Natural killer cell (primary cell): ENCODE data around the gene RASGRP3. TPM values are rescaled to one million over a fixed set of nuclear protein-coding genes. Genes with fewer than 3 reads are reported as not detected.

Source experiments
- ATAC-seq, 3 donors: fragments of 150-1000 bp in 2 of 3; fragments of 200-7000 bp in 1 of 3; cut with Tn5 transposase; 1 replicate in 1 of 3; 2 replicates in 2 of 3; pipeline ENCODE4 v1.10.0; 2021; ENCODE audit warnings: mild to moderate bottlenecking in 2 of 3, moderate library complexity in 2 of 3
- DNase-seq, 2 donors: peaks; one replicate each; pipeline versions ENCODE4 v3.0.0 to v3.0.0-alpha.2; 2013 to 2021; ENCODE audit warnings: mixed read lengths in 1 of 2
- H3K27ac ChIP-seq: one replicate; pipeline ENCODE4 v1.5.1; 2013; ENCODE audit warnings: mild to moderate bottlenecking, low read length
- H3K27me3 ChIP-seq: one replicate; pipeline ENCODE4 v1.6.1; 2013; ENCODE audit warnings: low read length; ENCODE audit not compliant: control insufficient read depth, insufficient read depth
- H3K36me3 ChIP-seq: one replicate; pipeline ENCODE4 v1.6.1; 2013; ENCODE audit warnings: low read length; ENCODE audit not compliant: control insufficient read depth, insufficient read depth
- H3K4me1 ChIP-seq: one replicate; pipeline ENCODE4 v1.6.1; 2013; ENCODE audit warnings: low read length; ENCODE audit not compliant: control insufficient read depth, insufficient read depth
- H3K4me3 ChIP-seq: one replicate; pipeline ENCODE4 v1.5.1; 2013; ENCODE audit warnings: low read length
- H3K9me3 ChIP-seq: one replicate; pipeline ENCODE4 v1.6.1; 2013; ENCODE audit warnings: low read length; ENCODE audit not compliant: control insufficient read depth, insufficient read depth
- H3K27ac Mint-ChIP-seq, 2 donors: one replicate each; pipeline ENCODE4 v1.8.0; 2022; ENCODE audit warnings: mild to moderate bottlenecking in 2 of 2, mixed read lengths in 2 of 2, moderate library complexity in 1 of 2
- H3K27me3 Mint-ChIP-seq, 2 donors: one replicate each; pipeline ENCODE4 v1.8.0; 2022; ENCODE audit warnings: low read depth in 2 of 2, mixed read lengths in 2 of 2
- H3K36me3 Mint-ChIP-seq: one replicate; pipeline ENCODE4 v1.8.0; 2022; ENCODE audit warnings: mixed read lengths
- H3K4me1 Mint-ChIP-seq, 2 donors: one replicate each; pipeline ENCODE4 v1.8.0; 2022; ENCODE audit warnings: mixed read lengths in 2 of 2
- H3K4me3 Mint-ChIP-seq: one replicate; pipeline ENCODE4 v1.8.0; 2022; ENCODE audit warnings: mild to moderate bottlenecking, moderate library complexity, mixed read lengths
- H3K9me3 Mint-ChIP-seq, 2 donors: one replicate each; pipeline ENCODE4 v1.8.0; 2022; ENCODE audit warnings: mixed read lengths in 2 of 2
- WGBS: methylation state at CpG from one replicate; pipeline ENCODE4 v1.1.7; 2013; ENCODE audit warnings: missing lambda C conversion rate; ENCODE audit not compliant: insufficient coverage; 5-methylcytosine and 5-hydroxymethylcytosine counted together
- intact Hi-C: fragments of 100-400 bp; cut with micrococcal nuclease; formaldehyde crosslinking; loops from one replicate; pipeline ENCODE4 v1.14.2; 2022
- total RNA-seq, 4 donors: library from RNA; stranded (reverse); fragments of 120-200 nt in 1 of 4; gene quantifications; one replicate each; pipeline versions ENCODE4 v1.2.3 to v1.2.4, GENCODE V29; 2013 to 2022
- TF ChIP-seq, protein P1 (sequence below): fragments of 200-600 bp; IDR thresholded peaks from one replicate; pipeline ENCODE4 v1.8.0; 2022; ENCODE audit warnings: antibody characterized with exemption

RASGRP3 gene
- total RNA-seq, 3 donors from 2014 or later (not counting 1 experiment from before 2014, with no cell fraction given) = 1.8 to 21.1 (median 2.7) TPM

DNA sequence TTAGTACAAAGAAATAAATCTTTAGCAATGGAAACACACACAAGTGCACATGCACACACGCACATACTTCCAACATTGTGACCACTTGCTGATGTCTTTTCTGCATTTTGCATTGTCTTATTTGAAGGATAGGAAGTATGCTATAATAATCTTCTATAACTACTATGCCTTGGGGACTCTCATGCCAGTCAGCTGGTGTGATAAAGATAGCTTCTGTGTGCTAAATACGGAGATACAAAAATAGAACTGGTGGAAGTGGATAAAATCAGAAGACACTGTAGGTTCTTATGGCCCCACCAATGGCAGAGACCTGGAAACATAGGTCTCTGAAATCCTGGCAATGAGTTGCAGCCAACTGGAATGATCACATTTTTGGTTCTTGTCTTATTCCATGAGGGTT is 31.5 kb upstream of the RASGRP3 start:
- Mint-ChIP-seq H3K4me1 (no peaks in the 10 kb centered on the region), H3K27ac (no peak overlapping the region), H3K4me3 (no peak overlapping the region), H3K36me3 (no peaks in the 10 kb centered on the region), H3K9me3 (no peaks in the 10 kb centered on the region), H3K27me3 (peaks cover 3 to 12% of the 10 kb centered on the region in 2 donors)
- H3K27me3 ChIP-seq = no peaks in the 10 kb centered on the region
- DNase-seq (no peak), ATAC-seq (no peak)
- no peak overlapping the region for H3K27ac ChIP-seq
- no peaks in the 10 kb centered on the region for H3K4me1 ChIP-seq
- intact Hi-C loops = no loop called here
- TF ChIP-seq, protein P1, sequence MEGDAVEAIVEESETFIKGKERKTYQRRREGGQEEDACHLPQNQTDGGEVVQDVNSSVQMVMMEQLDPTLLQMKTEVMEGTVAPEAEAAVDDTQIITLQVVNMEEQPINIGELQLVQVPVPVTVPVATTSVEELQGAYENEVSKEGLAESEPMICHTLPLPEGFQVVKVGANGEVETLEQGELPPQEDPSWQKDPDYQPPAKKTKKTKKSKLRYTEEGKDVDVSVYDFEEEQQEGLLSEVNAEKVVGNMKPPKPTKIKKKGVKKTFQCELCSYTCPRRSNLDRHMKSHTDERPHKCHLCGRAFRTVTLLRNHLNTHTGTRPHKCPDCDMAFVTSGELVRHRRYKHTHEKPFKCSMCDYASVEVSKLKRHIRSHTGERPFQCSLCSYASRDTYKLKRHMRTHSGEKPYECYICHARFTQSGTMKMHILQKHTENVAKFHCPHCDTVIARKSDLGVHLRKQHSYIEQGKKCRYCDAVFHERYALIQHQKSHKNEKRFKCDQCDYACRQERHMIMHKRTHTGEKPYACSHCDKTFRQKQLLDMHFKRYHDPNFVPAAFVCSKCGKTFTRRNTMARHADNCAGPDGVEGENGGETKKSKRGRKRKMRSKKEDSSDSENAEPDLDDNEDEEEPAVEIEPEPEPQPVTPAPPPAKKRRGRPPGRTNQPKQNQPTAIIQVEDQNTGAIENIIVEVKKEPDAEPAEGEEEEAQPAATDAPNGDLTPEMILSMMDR = no peak
- no peaks in the 10 kb centered on the region for H3K9me3 ChIP-seq
- H3K36me3 ChIP-seq = no peaks in the 10 kb centered on the region
- 76% methylated on average over 2 of the region's 2 CpGs for WGBS
- no peak overlapping the region for H3K4me3 ChIP-seq

DNA sequence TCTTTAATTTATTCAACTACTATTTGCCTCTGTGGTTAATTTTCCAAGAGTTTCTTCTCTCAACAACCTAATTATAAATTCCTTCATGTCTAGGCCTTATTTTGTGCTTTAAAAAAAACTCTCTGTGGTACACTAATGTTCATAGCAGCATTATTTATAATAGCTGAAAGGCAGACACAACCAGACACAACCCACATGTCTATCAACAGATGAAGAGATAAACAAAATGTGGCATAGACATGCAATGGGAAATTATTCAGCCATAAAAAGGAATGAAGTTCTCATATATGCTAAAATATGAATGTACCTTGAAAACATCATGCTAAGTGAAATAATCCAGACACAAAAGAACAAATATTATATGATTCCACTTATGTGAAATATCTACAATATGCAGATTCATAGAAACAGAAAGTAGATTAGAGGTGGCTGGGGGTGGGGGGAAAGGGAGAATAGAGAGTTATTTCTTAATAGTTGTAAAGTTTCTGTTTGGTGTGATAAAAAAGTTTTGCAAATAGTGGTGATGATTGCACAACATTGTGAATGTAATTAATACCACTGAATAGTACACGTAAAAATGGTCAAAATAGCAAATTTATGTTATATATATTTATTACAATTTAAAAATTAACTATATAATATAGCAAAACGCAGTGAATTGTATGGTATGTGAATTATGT is 28.1 kb upstream of the RASGRP3 start:
- H3K27ac Mint-ChIP-seq = no peak overlapping the region
- no peak for ATAC-seq
- WGBS = no CpG with 5 or more reads among the region's 2 CpGs
- peaks cover 0 to under 1% of the 10 kb centered on the region in 2 donors for H3K27me3 Mint-ChIP-seq
- peaks cover 5 to 6% of the 10 kb centered on the region in 2 donors for H3K9me3 Mint-ChIP-seq
- H3K36me3 Mint-ChIP-seq = peaks cover 9% of the 10 kb centered on the region
- Histone ChIP-seq H3K9me3 (peaks cover 4% of the 10 kb centered on the region), H3K27ac (no peak overlapping the region), H3K4me3 (no peak overlapping the region), H3K27me3 (no peaks in the 10 kb centered on the region), H3K36me3 (no peaks in the 10 kb centered on the region), H3K4me1 (no peaks in the 10 kb centered on the region)
- no peaks in the 10 kb centered on the region for H3K4me1 Mint-ChIP-seq
- no peak overlapping the region for H3K4me3 Mint-ChIP-seq
- TF ChIP-seq, protein P1 = no peak
- no peak for DNase-seq
- intact Hi-C loops = no loop called here

DNA sequence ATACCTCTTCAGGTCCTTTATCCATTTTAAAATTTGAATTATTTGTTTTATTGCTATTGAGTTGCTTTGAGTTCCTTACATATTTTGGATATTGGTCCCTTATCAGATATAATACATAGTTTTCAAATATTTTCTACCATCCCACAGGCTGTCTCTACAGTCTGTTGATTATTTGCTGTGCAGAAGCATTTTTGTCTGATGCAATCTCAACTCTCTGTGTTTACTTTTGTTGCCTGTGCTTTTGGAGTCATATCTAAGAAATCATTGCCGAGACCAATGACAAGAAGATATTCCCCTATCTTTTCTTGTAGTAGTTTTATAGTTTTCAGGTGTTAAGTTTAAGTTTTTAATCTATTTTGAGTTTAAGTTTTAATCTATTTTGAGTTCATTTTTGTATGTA is 25.2 kb upstream of the RASGRP3 start:
- TF ChIP-seq, protein P1 = no peak
- intact Hi-C loops = no loop called here
- Histone ChIP-seq H3K4me3 (no peak overlapping the region), H3K36me3 (no peaks in the 10 kb centered on the region), H3K4me1 (no peaks in the 10 kb centered on the region), H3K9me3 (peaks cover 4% of the 10 kb centered on the region), H3K27ac (no peak overlapping the region), H3K27me3 (no peaks in the 10 kb centered on the region)
- peaks cover 0 to 7% of the 10 kb centered on the region in 2 donors for H3K27me3 Mint-ChIP-seq
- peaks cover 9% of the 10 kb centered on the region for H3K36me3 Mint-ChIP-seq
- no peak for DNase-seq
- no peak for ATAC-seq
- peaks cover 5 to 6% of the 10 kb centered on the region in 2 donors for H3K9me3 Mint-ChIP-seq
- 50% methylated on average over 1 of the region's 1 CpG for WGBS
- H3K27ac Mint-ChIP-seq = no peak overlapping the region
- H3K4me1 Mint-ChIP-seq = no peaks in the 10 kb centered on the region
- no peak overlapping the region for H3K4me3 Mint-ChIP-seq

DNA sequence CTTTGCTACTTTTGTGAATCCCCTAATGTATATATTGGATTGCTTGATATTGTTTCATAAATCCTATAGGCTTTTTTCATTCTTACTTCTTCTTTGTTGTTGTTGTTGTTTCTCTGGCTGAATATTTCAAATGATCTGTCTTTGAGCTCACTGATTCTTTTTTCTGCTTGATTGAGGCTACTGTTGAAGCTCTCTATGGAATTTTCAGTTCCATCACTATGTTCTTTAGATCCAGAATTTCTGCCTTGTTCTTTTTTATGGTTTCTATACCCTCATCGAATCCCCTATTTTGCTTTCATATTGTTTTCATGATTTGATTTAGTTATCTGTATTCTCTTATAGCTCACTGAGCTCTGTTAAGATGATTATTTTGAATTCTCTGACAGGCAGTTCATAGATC is 24.6 kb upstream of the RASGRP3 start:
- Histone ChIP-seq H3K27ac (no peak overlapping the region), H3K9me3 (peaks cover 4% of the 10 kb centered on the region), H3K4me3 (no peak overlapping the region), H3K27me3 (no peaks in the 10 kb centered on the region), H3K4me1 (no peaks in the 10 kb centered on the region), H3K36me3 (no peaks in the 10 kb centered on the region)
- peaks cover 9% of the 10 kb centered on the region for H3K36me3 Mint-ChIP-seq
- intact Hi-C loops = no loop called here
- H3K9me3 Mint-ChIP-seq = peaks cover 5 to 6% of the 10 kb centered on the region in 2 donors
- no peak overlapping the region for H3K4me3 Mint-ChIP-seq
- DNase-seq = no peak
- TF ChIP-seq, protein P1 = no peak
- ATAC-seq = no peak
- no peaks in the 10 kb centered on the region for H3K4me1 Mint-ChIP-seq
- H3K27me3 Mint-ChIP-seq = peaks cover 0 to 7% of the 10 kb centered on the region in 2 donors
- H3K27ac Mint-ChIP-seq = no peak overlapping the region
- no CpG with 5 or more reads among the region's 1 CpG for WGBS
